Osteocyte (in vitro differentiated cells): ENCODE results near the gene FAM83C. TPM values are rescaled to one million over a fixed set of nuclear protein-coding genes. Genes with fewer than 3 reads are reported as not detected.

ENCODE experiments used
- DNase-seq: peaks from one replicate; pipeline ENCODE4 v3.0.0; 2021; ENCODE audit warnings: mixed read lengths; ENCODE audit not compliant: unreplicated experiment; ENCODE audit errors: extremely low spot score
- H3K27ac Mint-ChIP-seq: one replicate; pipeline ENCODE4 v1.8.0; 2021; ENCODE audit warnings: mild to moderate bottlenecking, mixed read lengths; ENCODE audit not compliant: unreplicated experiment
- H3K27me3 Mint-ChIP-seq: one replicate; pipeline ENCODE4 v1.8.0; 2021; ENCODE audit warnings: mixed read lengths; ENCODE audit not compliant: unreplicated experiment
- H3K36me3 Mint-ChIP-seq: one replicate; pipeline ENCODE4 v1.8.0; 2021; ENCODE audit warnings: mixed read lengths; ENCODE audit not compliant: unreplicated experiment
- H3K4me1 Mint-ChIP-seq: one replicate; pipeline ENCODE4 v1.8.0; 2021; ENCODE audit warnings: mixed read lengths; ENCODE audit not compliant: unreplicated experiment
- H3K4me3 Mint-ChIP-seq: one replicate; pipeline ENCODE4 v1.8.0; 2021; ENCODE audit warnings: mild to moderate bottlenecking, moderate library complexity, mixed read lengths; ENCODE audit not compliant: unreplicated experiment
- H3K9me3 Mint-ChIP-seq: one replicate; pipeline ENCODE4 v1.8.0; 2021; ENCODE audit warnings: mixed read lengths; ENCODE audit not compliant: unreplicated experiment
- long read RNA-seq: library from polyadenylated mRNA; unstranded; transcript quantifications from one replicate; pipeline ENCODE4 v2.0.0, GENCODE V29; 2021
- total RNA-seq: library from RNA; stranded (reverse); gene quantifications from 2 replicates; pipeline ENCODE4 v1.2.1, GENCODE V29; 2021
- TF ChIP-seq, protein P1 (sequence below): fragments of 200-600 bp; sonication (generic); IDR thresholded peaks from 2 replicates; pipeline ENCODE4 v1.5.0; 2021; ENCODE audit warnings: antibody characterized with exemption, mild to moderate bottlenecking, moderate library complexity

Gene FAM83C
- not detected in 2 replicates for total RNA-seq
- long read RNA-seq, result 0 reads

- H3K27me3 Mint-ChIP-seq, result no peaks in the 10 kb centered on the region
- no peaks in the 10 kb centered on the region for H3K36me3 Mint-ChIP-seq
- no peak within 1 kb of the TSS for H3K4me3 Mint-ChIP-seq
- no peak for DNase-seq
- H3K4me1 Mint-ChIP-seq, result no peaks in the 10 kb centered on the region
- TF ChIP-seq, protein P1, sequence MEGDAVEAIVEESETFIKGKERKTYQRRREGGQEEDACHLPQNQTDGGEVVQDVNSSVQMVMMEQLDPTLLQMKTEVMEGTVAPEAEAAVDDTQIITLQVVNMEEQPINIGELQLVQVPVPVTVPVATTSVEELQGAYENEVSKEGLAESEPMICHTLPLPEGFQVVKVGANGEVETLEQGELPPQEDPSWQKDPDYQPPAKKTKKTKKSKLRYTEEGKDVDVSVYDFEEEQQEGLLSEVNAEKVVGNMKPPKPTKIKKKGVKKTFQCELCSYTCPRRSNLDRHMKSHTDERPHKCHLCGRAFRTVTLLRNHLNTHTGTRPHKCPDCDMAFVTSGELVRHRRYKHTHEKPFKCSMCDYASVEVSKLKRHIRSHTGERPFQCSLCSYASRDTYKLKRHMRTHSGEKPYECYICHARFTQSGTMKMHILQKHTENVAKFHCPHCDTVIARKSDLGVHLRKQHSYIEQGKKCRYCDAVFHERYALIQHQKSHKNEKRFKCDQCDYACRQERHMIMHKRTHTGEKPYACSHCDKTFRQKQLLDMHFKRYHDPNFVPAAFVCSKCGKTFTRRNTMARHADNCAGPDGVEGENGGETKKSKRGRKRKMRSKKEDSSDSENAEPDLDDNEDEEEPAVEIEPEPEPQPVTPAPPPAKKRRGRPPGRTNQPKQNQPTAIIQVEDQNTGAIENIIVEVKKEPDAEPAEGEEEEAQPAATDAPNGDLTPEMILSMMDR, result no peak
- no peaks in the 10 kb centered on the region for H3K9me3 Mint-ChIP-seq
- no peak within 1 kb of the TSS for H3K27ac Mint-ChIP-seq
These were observed at the start of gene FAM83C for GRCh38 chr20:35291654-35292503. TSS of gene FAM83C (minus strand) at chr20:35292425. CDS start at chr20:35292304, 121 bp downstream.

DNA sequence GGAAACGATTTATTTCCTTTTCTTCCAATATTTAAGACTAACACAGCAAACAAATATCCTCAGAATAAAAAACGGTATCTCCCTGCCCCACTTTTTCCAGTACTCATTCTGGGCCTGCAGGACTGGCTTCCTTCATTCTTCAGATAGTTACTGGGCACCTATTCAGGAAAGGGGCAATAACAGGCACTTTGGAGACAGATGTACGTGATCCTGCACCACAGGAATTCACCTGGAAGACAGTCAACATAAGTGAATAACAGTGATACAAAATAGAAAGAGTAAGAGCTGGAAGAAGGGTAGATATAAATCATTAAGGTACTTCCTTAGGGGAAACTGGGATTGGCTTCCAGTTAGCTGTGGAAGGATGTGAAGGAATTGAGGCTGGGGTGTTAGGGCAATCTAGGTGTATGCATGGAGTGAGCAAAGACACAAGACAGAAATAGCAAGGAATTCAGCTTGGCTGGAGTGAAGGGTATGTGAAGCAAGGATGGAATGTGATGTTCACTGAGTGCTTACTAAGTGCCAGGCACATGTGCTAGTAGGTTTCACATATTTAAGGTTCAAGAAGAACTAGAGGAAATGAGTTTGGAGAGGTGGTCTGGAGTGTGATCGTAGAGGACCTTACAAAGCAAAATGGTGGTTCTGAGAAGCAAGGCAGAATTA, 49.3 kb upstream of the FAM83C start:
- Mint-ChIP-seq H3K9me3 (no peaks in the 10 kb centered on the region), H3K4me3 (no peak overlapping the region), H3K27me3 (no peaks in the 10 kb centered on the region), H3K27ac (peak overlapping the region; percentile 67), H3K36me3 (peaks cover 24% of the 10 kb centered on the region), H3K4me1 (peaks cover 63% of the 10 kb centered on the region)
- TF ChIP-seq, protein P1, result no peak
- no peak for DNase-seq

DNA sequence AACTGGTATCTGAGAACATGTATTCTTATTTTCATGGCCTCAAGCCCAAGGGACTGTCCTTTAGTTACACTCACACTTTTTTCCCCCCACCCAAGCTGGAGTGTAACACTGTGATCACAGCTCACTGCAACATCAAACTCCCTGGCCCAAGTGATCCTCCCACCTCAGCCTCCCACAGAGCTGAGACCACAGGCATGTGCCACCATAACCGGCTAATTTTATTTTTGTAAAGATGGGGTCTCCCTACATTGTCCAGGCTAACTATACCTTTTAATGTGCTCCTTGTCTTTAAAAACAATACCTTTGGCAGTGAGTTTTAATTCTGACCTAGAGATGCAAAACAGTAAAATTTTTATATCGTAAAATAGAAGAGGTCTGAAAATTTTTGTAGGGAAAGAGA, 48.2 kb upstream of the FAM83C start:
- Mint-ChIP-seq H3K27me3 (no peaks in the 10 kb centered on the region), H3K36me3 (peaks cover 15% of the 10 kb centered on the region), H3K9me3 (no peaks in the 10 kb centered on the region), H3K27ac (peak overlapping the region; percentile 38), H3K4me1 (peaks cover 63% of the 10 kb centered on the region), H3K4me3 (no peak overlapping the region)
- TF ChIP-seq, protein P1, result no peak
- DNase-seq, result no peak

DNA sequence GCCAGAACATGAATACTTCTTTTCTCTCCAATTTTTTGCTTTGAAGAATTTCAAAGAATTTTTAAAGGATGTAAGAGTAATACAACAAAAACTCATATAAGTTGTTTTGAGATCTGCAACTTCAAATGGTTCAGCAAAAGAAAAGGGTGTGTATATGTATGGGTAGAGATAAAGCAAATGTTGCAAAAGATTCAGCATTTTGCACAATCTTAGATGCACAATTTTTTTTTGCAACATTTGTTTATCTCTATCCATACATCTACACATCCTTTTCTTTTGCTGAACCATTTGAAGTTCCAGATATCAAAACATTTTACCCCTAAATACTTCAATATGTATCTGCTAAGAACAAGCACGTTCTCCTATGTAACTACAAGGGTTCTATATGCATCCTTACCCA, 47.4 kb upstream of the FAM83C start:
- H3K36me3 Mint-ChIP-seq, result peaks cover 10% of the 10 kb centered on the region
- H3K9me3 Mint-ChIP-seq, result no peaks in the 10 kb centered on the region
- H3K27me3 Mint-ChIP-seq, result no peaks in the 10 kb centered on the region
- H3K27ac Mint-ChIP-seq, result peak overlapping the region; percentile 46
- peaks cover 66% of the 10 kb centered on the region for H3K4me1 Mint-ChIP-seq
- no peak for DNase-seq
- TF ChIP-seq, protein P1, result no peak
- H3K4me3 Mint-ChIP-seq, result no peak overlapping the region

DNA sequence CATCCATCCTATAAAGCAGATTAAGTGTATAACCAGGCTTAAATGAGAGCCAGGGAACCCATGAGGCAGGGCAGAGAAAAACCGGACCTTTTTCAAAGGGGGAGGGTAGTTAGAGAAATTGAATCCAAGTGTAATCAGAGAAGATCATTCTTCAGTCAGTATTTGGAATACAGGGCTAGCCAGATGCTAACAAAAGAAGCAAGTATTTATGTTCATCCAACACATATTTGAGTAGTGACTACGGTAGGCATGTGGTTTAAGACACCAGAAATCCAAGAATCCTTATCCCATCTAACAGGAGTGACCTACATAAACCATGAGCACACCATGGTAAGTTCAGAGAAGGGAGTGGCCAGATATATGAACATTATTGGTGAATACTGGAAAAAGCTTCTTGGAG, 46.8 kb upstream of the FAM83C start:
- Mint-ChIP-seq H3K4me1 (peaks cover 67% of the 10 kb centered on the region), H3K4me3 (no peak overlapping the region), H3K27ac (peak overlapping the region; percentile 46), H3K36me3 (peaks cover 6% of the 10 kb centered on the region), H3K27me3 (no peaks in the 10 kb centered on the region), H3K9me3 (no peaks in the 10 kb centered on the region)
- TF ChIP-seq, protein P1, result no peak
- DNase-seq, result no peak
